Caco-2 (cell line): ENCODE data around the gene SPOCK2. TPM values are rescaled to one million over a fixed set of nuclear protein-coding genes. Genes with fewer than 3 reads are reported as not detected.

Source experiments
- BruUV-seq: library from RNA; stranded (reverse); fragments of 400-500 nt; replicated peaks from 2 replicates; lab custom pipeline; 2021; lab: Mats Ljungman, UMichigan
- CTCF ChIA-PET: fragments of 300-600 bp; sonication (Branson Sonifier 250); formaldehyde crosslinking; loops from one replicate; lab custom pipeline; 2022; ENCODE audit warnings: antibody characterized with exemption; lab: Charles Lee
- POLR2A ChIA-PET: fragments of 300-600 bp; sonication (Branson Sonifier 250); formaldehyde crosslinking; loops from one replicate; lab custom pipeline; 2022; ENCODE audit warnings: antibody characterized with exemption; lab: Charles Lee
- DNase-seq, 2 experiments: peaks; one replicate each; pipeline versions ENCODE4 v3.0.0 to v3.0.0-alpha.2; 2020 to 2022
- H3K27me3 ChIP-seq: replicated peaks from 2 replicates; pipeline ENCODE4 v1.6.0; 2011; ENCODE audit warnings: low read length; ENCODE audit not compliant: control insufficient read depth, insufficient read depth
- H3K36me3 ChIP-seq: 2 replicates; pipeline ENCODE4 v1.5.1; 2011; ENCODE audit warnings: low read length; ENCODE audit not compliant: control insufficient read depth, insufficient read depth
- H3K4me1 ChIP-seq: fragments of 250-450 bp; sonication (Bioruptor Pico); 2 replicates; pipeline ENCODE4 v1.5.1; 2020; ENCODE audit warnings: mild to moderate bottlenecking
- H3K4me3 ChIP-seq: 2 replicates; pipeline ENCODE4 v1.5.1; 2011; ENCODE audit warnings: low read depth, mild to moderate bottlenecking, control low read depth, low read length
- H3K9me3 ChIP-seq: fragments of 250-450 bp; sonication (Bioruptor Pico); 2 replicates; pipeline ENCODE4 v1.5.1; 2020; ENCODE audit warnings: mild to moderate bottlenecking, moderate library complexity
- H3K27ac Mint-ChIP-seq: one replicate; pipeline ENCODE4 v1.8.0; 2022; ENCODE audit warnings: mixed read lengths; ENCODE audit not compliant: unreplicated experiment
- H3K27me3 Mint-ChIP-seq: one replicate; pipeline ENCODE4 v1.8.0; 2022; ENCODE audit warnings: mixed read lengths; ENCODE audit not compliant: insufficient read depth, unreplicated experiment
- H3K36me3 Mint-ChIP-seq: one replicate; pipeline ENCODE4 v1.8.0; 2022; ENCODE audit warnings: mild to moderate bottlenecking, mixed read lengths; ENCODE audit not compliant: insufficient read depth, unreplicated experiment
- H3K4me1 Mint-ChIP-seq: one replicate; pipeline ENCODE4 v1.8.0; 2022; ENCODE audit warnings: low read depth, mixed read lengths; ENCODE audit not compliant: unreplicated experiment
- H3K4me3 Mint-ChIP-seq: one replicate; pipeline ENCODE4 v1.8.0; 2022; ENCODE audit warnings: mild to moderate bottlenecking, moderate library complexity, mixed read lengths; ENCODE audit not compliant: unreplicated experiment
- H3K9me3 Mint-ChIP-seq: one replicate; pipeline ENCODE4 v1.8.0; 2022; ENCODE audit warnings: mixed read lengths; ENCODE audit not compliant: unreplicated experiment
- intact Hi-C: fragments of 100-400 bp; cut with micrococcal nuclease; formaldehyde crosslinking; loops from one replicate; pipeline ENCODE4 v1.10.0; 2022; ENCODE audit not compliant: unreplicated experiment
- total RNA-seq: library from RNA; stranded (reverse); gene quantifications from 2 replicates; pipeline ENCODE4 v1.2.3, GENCODE V29; 2022
- TF ChIP-seq, protein P1 (sequence below), 2 experiments: fragments of 200-600 bp in 1 of 2; IDR thresholded peaks; 1 replicate in 1 of 2; 2 replicates in 1 of 2; pipeline versions ENCODE4 v1.5.1 to v1.8.0; 2011 to 2022; ENCODE audit warnings: antibody characterized with exemption in 1 of 2, control low read depth in 1 of 2, inconsistent platforms in 1 of 2, low read depth in 1 of 2, low read length in 1 of 2, mild to moderate bottlenecking in 1 of 2, moderate library complexity in 1 of 2; ENCODE audit not compliant: insufficient read depth in 1 of 2, severe bottlenecking in 1 of 2, unreplicated experiment in 1 of 2

SPOCK2 gene
- total RNA-seq, 1 experiment from 2014 or later, result 1.6 TPM

DNA sequence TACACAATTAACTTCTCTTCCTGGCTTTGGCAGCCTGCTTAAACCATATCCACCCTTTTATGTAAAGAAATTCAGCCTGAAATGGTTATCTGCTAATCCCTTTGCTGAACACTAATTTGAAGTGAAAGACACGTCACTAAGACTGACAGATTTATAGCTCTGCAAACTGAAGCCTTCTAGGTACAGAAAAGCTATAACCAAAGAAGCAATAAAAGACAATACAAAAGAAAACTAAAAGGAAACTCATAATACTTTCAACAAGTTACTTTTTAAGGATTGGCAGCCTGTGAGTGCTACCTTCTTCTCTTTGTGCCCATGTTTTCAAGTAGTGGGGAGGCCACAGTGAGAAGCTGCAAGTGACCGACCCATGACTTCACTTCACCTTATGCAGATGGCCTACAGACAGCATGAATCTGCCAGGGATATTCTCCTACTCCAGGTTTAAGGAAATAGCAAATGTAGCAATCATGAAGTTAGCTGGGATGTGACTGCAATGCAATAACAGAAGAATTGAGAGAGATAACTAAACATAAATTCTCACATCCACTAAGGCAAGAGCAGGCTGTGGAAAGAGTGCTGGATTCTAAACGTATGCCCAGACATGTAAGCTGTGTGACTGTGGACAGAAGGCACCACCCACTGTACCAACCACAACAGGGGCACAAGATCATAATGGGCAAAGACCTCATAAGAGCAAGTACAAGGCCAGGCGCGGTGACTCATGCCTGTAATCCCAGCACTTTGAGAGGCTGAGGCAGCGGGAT, 10.7 kb upstream of the SPOCK2 start:
- H3K27me3 ChIP-seq, result no peaks in the 10 kb centered on the region
- intact Hi-C loops, result loop anchor here (2.0 to 5.0 kb wide), 3 partner anchors 52 to 174 kb away; partner anchors contain the start of gene DDIT4
- H3K27ac Mint-ChIP-seq, result peak overlapping the region; percentile 65
- H3K4me1 ChIP-seq, result peaks cover 51% of the 10 kb centered on the region
- POLR2A ChIA-PET, result interaction anchor here (0.6 to 1.0 kb wide), 4 partner anchors 60 to 222 kb away, joined by 3 to 7 read pairs (median 5); no protein-coding TSS in a partner anchor
- CTCF ChIA-PET, result interaction anchor here (0.6 to 1.8 kb wide), 8 partner anchors 9 to 275 kb away, joined by 3 to 11 read pairs (median 4); no protein-coding TSS in a partner anchor
- no peaks in the 10 kb centered on the region for H3K9me3 Mint-ChIP-seq
- peaks cover 69% of the 10 kb centered on the region for H3K4me1 Mint-ChIP-seq
- peaks cover 46% of the 10 kb centered on the region for H3K36me3 Mint-ChIP-seq
- H3K4me3 Mint-ChIP-seq, result peak overlapping the region; percentile 14
- BruUV-seq, result no TSS peak
- no peaks in the 10 kb centered on the region for H3K9me3 ChIP-seq
- H3K4me3 ChIP-seq, result no peak overlapping the region
- no peaks in the 10 kb centered on the region for H3K27me3 Mint-ChIP-seq
- TF ChIP-seq, protein P1, sequence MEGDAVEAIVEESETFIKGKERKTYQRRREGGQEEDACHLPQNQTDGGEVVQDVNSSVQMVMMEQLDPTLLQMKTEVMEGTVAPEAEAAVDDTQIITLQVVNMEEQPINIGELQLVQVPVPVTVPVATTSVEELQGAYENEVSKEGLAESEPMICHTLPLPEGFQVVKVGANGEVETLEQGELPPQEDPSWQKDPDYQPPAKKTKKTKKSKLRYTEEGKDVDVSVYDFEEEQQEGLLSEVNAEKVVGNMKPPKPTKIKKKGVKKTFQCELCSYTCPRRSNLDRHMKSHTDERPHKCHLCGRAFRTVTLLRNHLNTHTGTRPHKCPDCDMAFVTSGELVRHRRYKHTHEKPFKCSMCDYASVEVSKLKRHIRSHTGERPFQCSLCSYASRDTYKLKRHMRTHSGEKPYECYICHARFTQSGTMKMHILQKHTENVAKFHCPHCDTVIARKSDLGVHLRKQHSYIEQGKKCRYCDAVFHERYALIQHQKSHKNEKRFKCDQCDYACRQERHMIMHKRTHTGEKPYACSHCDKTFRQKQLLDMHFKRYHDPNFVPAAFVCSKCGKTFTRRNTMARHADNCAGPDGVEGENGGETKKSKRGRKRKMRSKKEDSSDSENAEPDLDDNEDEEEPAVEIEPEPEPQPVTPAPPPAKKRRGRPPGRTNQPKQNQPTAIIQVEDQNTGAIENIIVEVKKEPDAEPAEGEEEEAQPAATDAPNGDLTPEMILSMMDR (IDR thresholded peaks at IDR 0.05; ENCODE audit: insufficient read depth in 1 of 2, low read depth in 1 of 2, low read length in 1 of 2, severe bottlenecking in 1 of 2, unreplicated experiment in 1 of 2), result peak in 1 of 2 experiments; percentile 6
- H3K36me3 ChIP-seq, result peaks cover 3% of the 10 kb centered on the region
- DNase-seq, result no peak

- no peaks in the 10 kb centered on the region for H3K27me3 ChIP-seq
- POLR2A ChIA-PET, result interaction anchor here (0.8 to 1.0 kb wide), 3 partner anchors 162 to 222 kb away, joined by 3 to 7 read pairs (median 6); no protein-coding TSS in a partner anchor
- CTCF ChIA-PET, result interaction anchor here (0.8 to 1.8 kb wide), 7 partner anchors 8 to 238 kb away, joined by 3 to 11 read pairs (median 4); no protein-coding TSS in a partner anchor
- intact Hi-C loops, result loop anchor here (2.0 to 5.0 kb wide), 3 partner anchors 51 to 174 kb away; partner anchors contain the start of gene DDIT4
- no peaks in the 10 kb centered on the region for H3K27me3 Mint-ChIP-seq
- H3K4me3 Mint-ChIP-seq, result peak overlapping the region; percentile 14
- no peaks in the 10 kb centered on the region for H3K9me3 Mint-ChIP-seq
- no TSS peak for BruUV-seq
- peaks cover 40% of the 10 kb centered on the region for H3K36me3 Mint-ChIP-seq
- H3K9me3 ChIP-seq, result no peaks in the 10 kb centered on the region
- peaks cover under 1% of the 10 kb centered on the region for H3K36me3 ChIP-seq
- H3K4me1 ChIP-seq, result peaks cover 44% of the 10 kb centered on the region
- peaks cover 63% of the 10 kb centered on the region for H3K4me1 Mint-ChIP-seq
- H3K27ac Mint-ChIP-seq, result peak overlapping the region; percentile 65
- TF ChIP-seq, protein P1 (IDR thresholded peaks at IDR 0.05; ENCODE audit: insufficient read depth in 1 of 2, low read depth in 1 of 2, low read length in 1 of 2, severe bottlenecking in 1 of 2, unreplicated experiment in 1 of 2), result no peak
- H3K4me3 ChIP-seq, result no peak overlapping the region
- peak; percentile 85 to 93 for DNase-seq
Observed at GRCh38 chr10:72098301-72098835, 10.0 kb upstream of the SPOCK2 start.
